GM23248 (cell line): ENCODE measurements around the gene ZFAND5. TPM values are rescaled to one million over a fixed set of nuclear protein-coding genes. Genes with fewer than 3 reads are reported as not detected.
A peak's percentile ranks its signal among the peaks of the same experiment; 100 is the strongest.

Source experiments
- DNase-seq: peaks from one replicate; pipeline ENCODE4 v3.0.0-alpha.2; 2015
- H2AFZ ChIP-seq: fragments of 200-600 bp; sonication (generic); 2 replicates; pipeline ENCODE4 v1.6.1; 2016; ENCODE audit warnings: antibody characterized with exemption
- H3F3A ChIP-seq: fragments of 200-600 bp; sonication (generic); 2 replicates; pipeline ENCODE4 v1.6.1; 2016; ENCODE audit warnings: mild to moderate bottlenecking, antibody characterized with exemption, mixed run types; ENCODE audit not compliant: insufficient read depth
- H3K27ac ChIP-seq: fragments of 200-600 bp; sonication (generic); 2 replicates; pipeline ENCODE4 v1.5.1; 2016; ENCODE audit warnings: mild to moderate bottlenecking
- H3K27me3 ChIP-seq: fragments of 200-600 bp; sonication (generic); replicated peaks from 2 replicates; pipeline ENCODE4 v1.6.1; 2016; ENCODE audit warnings: mild to moderate bottlenecking; ENCODE audit not compliant: insufficient read depth
- H3K36me3 ChIP-seq: fragments of 200-600 bp; sonication (generic); 2 replicates; pipeline ENCODE4 v1.6.1; 2016; ENCODE audit warnings: low read depth, mild to moderate bottlenecking
- H3K4me1 ChIP-seq: fragments of 200-600 bp; sonication (generic); 2 replicates; pipeline ENCODE4 v1.6.1; 2016; ENCODE audit warnings: mild to moderate bottlenecking; ENCODE audit not compliant: insufficient read depth
- H3K4me2 ChIP-seq: fragments of 200-600 bp; sonication (generic); one replicate; pipeline ENCODE4 v1.6.1; 2016; ENCODE audit warnings: mild to moderate bottlenecking; ENCODE audit not compliant: unreplicated experiment
- H3K4me3 ChIP-seq: fragments of 200-600 bp; sonication (generic); 2 replicates; pipeline ENCODE4 v1.5.1; 2016; ENCODE audit warnings: mild to moderate bottlenecking
- H3K79me2 ChIP-seq: fragments of 200-600 bp; sonication (generic); 2 replicates; pipeline ENCODE4 v1.6.1; 2016; ENCODE audit warnings: mild to moderate bottlenecking; ENCODE audit not compliant: insufficient read depth
- H3K9ac ChIP-seq: fragments of 200-600 bp; sonication (generic); 2 replicates; pipeline ENCODE4 v1.6.1; 2016; ENCODE audit warnings: mild to moderate bottlenecking
- H3K9me2 ChIP-seq: fragments of 200-600 bp; sonication (generic); 2 replicates; pipeline ENCODE4 v1.6.1; 2016; ENCODE audit warnings: mixed run types, mild to moderate bottlenecking, moderate library complexity; ENCODE audit not compliant: insufficient read depth
- H3K9me3 ChIP-seq: fragments of 200-600 bp; sonication (generic); one replicate; pipeline ENCODE4 v1.6.1; 2017; ENCODE audit warnings: low read depth
- H4K20me1 ChIP-seq: fragments of 200-600 bp; sonication (generic); 2 replicates; pipeline ENCODE4 v1.6.0; 2016; ENCODE audit not compliant: insufficient read depth
- EZH2 ChIP-seq: fragments of 200-600 bp; sonication (generic); IDR thresholded peaks from 2 replicates; pipeline ENCODE4 v1.6.1; 2018; ENCODE audit warnings: antibody characterized with exemption, mild to moderate bottlenecking; ENCODE audit not compliant: insufficient read depth, poor library complexity, severe bottlenecking
- EZH2phosphoT487 ChIP-seq: fragments of 200-600 bp; sonication (generic); IDR thresholded peaks from 2 replicates; pipeline ENCODE4 v1.6.1; 2018; ENCODE audit warnings: antibody characterized with exemption, moderate library complexity, mild to moderate bottlenecking, low read depth; ENCODE audit not compliant: insufficient read depth
- WGBS, 2 experiments: methylation state at CpG; one replicate each; pipeline ENCODE4 v1.1.6; 2015 to 2017; ENCODE audit warnings: low lambda C conversion rate in 2 of 2, low coverage in 1 of 2; ENCODE audit errors: missing lambda C conversion rate in 2 of 2; 5-methylcytosine and 5-hydroxymethylcytosine counted together
- in situ Hi-C: fragments of 300-500 bp; cut with MboI; formaldehyde crosslinking; loops from 2 replicates; pipeline ENCODE4 v1.15.0; 2020
- polyA plus RNA-seq: library from polyadenylated mRNA; unstranded; fragments of >200 nt; fragmentation: Nextera tagmentation; extraction: Ambion mirVana; gene quantifications from 2 replicates; pipeline ENCODE4 v1.2.1, GENCODE V29; 2016
- total RNA-seq: library from RNA; depleted of rRNA; stranded (reverse); fragments of >200 nt; shearing (Covaris generic); gene quantifications from 2 replicates; pipeline ENCODE4 v1.2.3, GENCODE V29; 2014

Gene ZFAND5
- total and polyA plus RNA-seq, 2 experiments from 2014 or later: 178 to 184 TPM

- in situ Hi-C loops: no loop called here
- H4K20me1 ChIP-seq: no peaks in the 10 kb centered on the region
- H3K36me3 ChIP-seq: no peaks in the 10 kb centered on the region
- DNase-seq: no peak
- H3K9me2 ChIP-seq: no peaks in the 10 kb centered on the region
- no peaks in the 10 kb centered on the region for H3K79me2 ChIP-seq
- H3K27ac ChIP-seq: no peak overlapping the region
- no peaks in the 10 kb centered on the region for H3K27me3 ChIP-seq
- H3K9me3 ChIP-seq: no peaks in the 10 kb centered on the region
- H3K4me1 ChIP-seq: no peaks in the 10 kb centered on the region
- H3F3A ChIP-seq: no peaks in the 10 kb centered on the region
- no peak overlapping the region for H3K9ac ChIP-seq
- no peak overlapping the region for H3K4me2 ChIP-seq
- no peak overlapping the region for H3K4me3 ChIP-seq
- no peak overlapping the region; the same call in 1 of the 2 replicates for H2AFZ ChIP-seq
- no peak for TF ChIP-seq EZH2
- no peak for TF ChIP-seq EZH2phosphoT487
- WGBS, 2 experiments: 79 to 84% methylated on average over 3 of the region's 3 CpGs
Measured at GRCh38 chr9:72333197-72333596, 31.8 kb downstream of the ZFAND5 start.

GRCh38 chr9:72332351-72332750 is 32.7 kb downstream of the ZFAND5 start:
- in situ Hi-C loops: no loop called here
- TF ChIP-seq EZH2 (no peak), EZH2phosphoT487 (no peak)
- Histone ChIP-seq H3K27me3 (no peaks in the 10 kb centered on the region), H3K4me1 (no peaks in the 10 kb centered on the region), H3K79me2 (no peaks in the 10 kb centered on the region), H3K9me3 (no peaks in the 10 kb centered on the region), H3K27ac (no peak overlapping the region), H3K9me2 (no peaks in the 10 kb centered on the region), H4K20me1 (no peaks in the 10 kb centered on the region), H3K4me2 (no peak overlapping the region), H3K9ac (no peak overlapping the region), H3K4me3 (no peak overlapping the region), H3F3A (no peaks in the 10 kb centered on the region), H3K36me3 (no peaks in the 10 kb centered on the region), H2AFZ (no peak overlapping the region)
- WGBS, 2 experiments: 32 to 38% methylated on average over 4 of the region's 4 CpGs
- DNase-seq: peak; percentile 32

GRCh38 chr9:72327631-72328030 is 37.4 kb downstream of the ZFAND5 start:
- H3K79me2 ChIP-seq: no peaks in the 10 kb centered on the region
- no peaks in the 10 kb centered on the region for H3K27me3 ChIP-seq
- H3F3A ChIP-seq: no peaks in the 10 kb centered on the region
- no peak overlapping the region for H3K4me3 ChIP-seq
- in situ Hi-C loops: no loop called here
- no peaks in the 10 kb centered on the region for H4K20me1 ChIP-seq
- H2AFZ ChIP-seq: no peak overlapping the region
- no peak overlapping the region for H3K4me2 ChIP-seq
- no peaks in the 10 kb centered on the region for H3K36me3 ChIP-seq
- TF ChIP-seq EZH2phosphoT487: no peak
- no peak for TF ChIP-seq EZH2
- no peaks in the 10 kb centered on the region for H3K9me3 ChIP-seq
- WGBS, 2 experiments: 71 to 82% methylated on average over 10 of the region's 10 CpGs
- no peaks in the 10 kb centered on the region for H3K9me2 ChIP-seq
- no peak overlapping the region for H3K9ac ChIP-seq
- no peaks in the 10 kb centered on the region for H3K4me1 ChIP-seq
- H3K27ac ChIP-seq: no peak overlapping the region
- DNase-seq: no peak

DNA sequence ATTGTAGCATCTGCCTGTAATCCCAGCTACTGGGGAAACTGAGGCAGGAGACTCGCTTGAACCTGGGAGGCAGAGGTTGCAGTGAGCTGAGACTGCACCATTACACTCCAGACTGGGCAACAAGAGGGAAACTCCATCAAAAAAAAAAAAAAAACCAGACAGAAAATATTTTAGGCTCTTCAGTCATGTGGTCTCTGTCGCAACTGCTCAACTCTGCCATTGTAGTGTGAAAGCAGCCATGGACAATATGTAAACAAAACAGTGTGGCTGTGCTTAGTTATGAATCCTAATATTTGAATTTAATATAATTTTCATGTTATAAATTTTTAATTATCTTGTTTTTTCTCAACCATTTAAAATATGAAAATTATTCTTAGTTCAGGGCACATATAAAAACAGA is 38.4 kb downstream of the ZFAND5 start:
- Histone ChIP-seq H2AFZ (no peak overlapping the region), H3F3A (no peaks in the 10 kb centered on the region), H3K27ac (no peak overlapping the region), H4K20me1 (no peaks in the 10 kb centered on the region), H3K9me2 (no peaks in the 10 kb centered on the region), H3K4me2 (no peak overlapping the region), H3K4me1 (no peaks in the 10 kb centered on the region), H3K36me3 (no peaks in the 10 kb centered on the region), H3K27me3 (no peaks in the 10 kb centered on the region), H3K79me2 (no peaks in the 10 kb centered on the region), H3K9ac (no peak overlapping the region), H3K9me3 (no peaks in the 10 kb centered on the region), H3K4me3 (no peak overlapping the region)
- TF ChIP-seq EZH2 (no peak), EZH2phosphoT487 (no peak)
- WGBS, 2 experiments: 87 to 91% methylated on average over 2 of the region's 2 CpGs
- in situ Hi-C loops: no loop called here
- DNase-seq: no peak

GRCh38 chr9:72324974-72325373 is 40.0 kb downstream of the ZFAND5 start:
- H3F3A ChIP-seq: no peaks in the 10 kb centered on the region
- in situ Hi-C loops: no loop called here
- H3K4me3 ChIP-seq: no peak overlapping the region
- H3K9ac ChIP-seq: no peak overlapping the region
- no peaks in the 10 kb centered on the region for H3K27me3 ChIP-seq
- no peaks in the 10 kb centered on the region for H3K9me3 ChIP-seq
- DNase-seq: no peak
- 68 to 74% methylated on average over 3 of the region's 3 CpGs for WGBS, 2 experiments
- H3K9me2 ChIP-seq: no peaks in the 10 kb centered on the region
- H3K4me1 ChIP-seq: no peaks in the 10 kb centered on the region
- no peaks in the 10 kb centered on the region for H3K36me3 ChIP-seq
- no peak overlapping the region for H2AFZ ChIP-seq
- no peaks in the 10 kb centered on the region for H4K20me1 ChIP-seq
- TF ChIP-seq EZH2 (no peak), EZH2phosphoT487 (no peak)
- no peaks in the 10 kb centered on the region for H3K79me2 ChIP-seq
- no peak overlapping the region for H3K4me2 ChIP-seq
- no peak overlapping the region for H3K27ac ChIP-seq
